ENCODE data around the gene KRT16.
"Not testable (repeated sequence)": the region's sequence is repeated elsewhere in the genome, so short reads cannot be mapped to it uniquely, and the experiment has no call there.

The KRT16 gene

GRCh38 chr17:41626914-41627295 lies 14.3 kb upstream of the KRT16 start:
- DNase-seq, result not testable (repeated sequence)

DNA sequence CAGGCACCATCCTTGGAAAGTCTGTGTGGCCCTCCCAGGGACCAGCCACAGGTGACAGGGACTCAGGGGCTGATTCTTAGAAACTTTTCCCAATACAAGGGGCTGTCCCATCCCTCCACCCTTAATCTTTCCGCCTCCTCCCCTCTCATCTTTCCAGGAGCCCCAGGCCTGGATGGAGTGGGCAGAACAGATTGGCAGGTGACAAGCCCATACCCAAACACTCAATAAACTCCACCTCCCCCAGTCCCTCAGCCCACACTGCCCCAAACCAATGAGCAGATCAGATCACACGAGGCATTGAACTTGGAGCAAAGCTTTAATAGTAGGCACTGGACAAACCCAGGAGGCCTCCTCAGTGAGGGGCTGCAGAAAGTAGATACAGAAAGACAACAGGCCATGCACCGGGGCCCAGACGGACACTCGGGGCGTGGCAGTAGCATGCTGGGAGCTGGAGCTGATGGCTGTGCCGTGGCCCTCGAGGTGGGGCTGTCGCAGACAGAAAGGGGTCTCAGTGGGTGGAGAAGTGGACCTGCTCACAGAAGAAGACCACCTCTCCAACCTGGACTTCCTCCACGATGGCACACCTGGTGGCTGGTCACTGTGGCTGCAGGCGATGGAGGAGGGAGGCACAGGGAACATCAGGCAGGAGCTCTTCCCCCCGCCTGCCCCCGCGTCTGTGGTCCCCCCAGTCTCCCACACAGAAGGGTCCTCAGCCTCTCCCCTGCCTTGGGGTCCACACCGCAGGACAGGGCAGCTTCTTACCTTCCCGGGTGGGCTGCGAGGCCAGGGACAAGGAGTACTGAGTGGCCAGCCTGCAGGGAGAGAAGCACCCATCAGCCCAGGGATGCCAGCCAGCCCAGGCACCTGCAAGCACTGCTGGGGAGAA lies 13.7 kb upstream of the KRT16 start:
- not testable (repeated sequence) for DNase-seq

GRCh38 chr17:41625602-41626001 lies 13.0 kb upstream of the KRT16 start:
- no peak for DNase-seq

DNA sequence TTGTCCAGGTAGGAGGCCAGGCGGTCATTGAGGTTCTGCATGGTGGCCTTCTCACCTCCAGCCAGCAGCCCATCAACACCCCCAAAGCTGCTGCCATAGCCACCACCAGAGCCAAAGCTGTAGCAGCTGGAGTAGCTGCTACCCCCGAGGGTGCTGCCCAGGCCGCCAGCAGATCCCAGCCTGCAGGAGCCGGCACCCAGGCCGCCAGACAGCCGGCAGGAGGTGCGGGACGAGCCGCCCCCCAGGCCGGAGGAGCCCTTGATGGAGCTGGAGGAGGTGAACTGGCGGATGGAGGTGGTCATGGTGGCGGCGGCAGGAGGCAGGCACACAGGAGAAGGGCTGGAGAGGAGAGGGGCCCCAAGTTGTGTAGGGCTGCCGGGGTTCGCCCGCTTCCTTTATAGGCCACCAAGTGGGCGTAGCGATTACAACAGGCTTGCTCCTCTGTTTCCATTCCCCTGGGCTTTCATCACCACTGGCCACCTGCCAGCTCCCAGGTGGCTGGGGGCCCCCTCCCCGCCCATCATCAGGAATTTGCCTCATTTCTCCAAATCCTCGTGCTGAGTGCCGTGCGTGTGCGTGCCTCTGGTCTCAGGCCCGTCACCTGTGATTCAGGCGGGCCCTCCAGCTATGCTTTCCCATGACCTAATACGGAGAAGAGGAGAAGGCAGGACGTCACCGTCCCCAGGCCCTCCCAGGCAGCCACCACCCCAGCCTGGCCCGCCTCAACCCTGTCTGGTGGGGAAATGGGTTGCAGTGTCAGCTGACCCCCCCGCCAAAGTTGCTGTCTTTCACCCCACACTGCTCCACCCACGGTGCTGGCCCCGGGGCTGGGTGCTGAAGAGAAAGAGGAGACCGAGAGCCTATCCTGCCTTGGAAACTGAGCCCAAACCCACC lies 11.9 kb upstream of the KRT16 start, which contains the start of gene KRT17:
Gene KRT17, minus strand, starts transcription at position 368 of the 894 bp plus-strand sequence. Its CDS starts 66 bp downstream, at position 302.
- peak; percentile 42 to 56 (median 47) for DNase-seq

DNA sequence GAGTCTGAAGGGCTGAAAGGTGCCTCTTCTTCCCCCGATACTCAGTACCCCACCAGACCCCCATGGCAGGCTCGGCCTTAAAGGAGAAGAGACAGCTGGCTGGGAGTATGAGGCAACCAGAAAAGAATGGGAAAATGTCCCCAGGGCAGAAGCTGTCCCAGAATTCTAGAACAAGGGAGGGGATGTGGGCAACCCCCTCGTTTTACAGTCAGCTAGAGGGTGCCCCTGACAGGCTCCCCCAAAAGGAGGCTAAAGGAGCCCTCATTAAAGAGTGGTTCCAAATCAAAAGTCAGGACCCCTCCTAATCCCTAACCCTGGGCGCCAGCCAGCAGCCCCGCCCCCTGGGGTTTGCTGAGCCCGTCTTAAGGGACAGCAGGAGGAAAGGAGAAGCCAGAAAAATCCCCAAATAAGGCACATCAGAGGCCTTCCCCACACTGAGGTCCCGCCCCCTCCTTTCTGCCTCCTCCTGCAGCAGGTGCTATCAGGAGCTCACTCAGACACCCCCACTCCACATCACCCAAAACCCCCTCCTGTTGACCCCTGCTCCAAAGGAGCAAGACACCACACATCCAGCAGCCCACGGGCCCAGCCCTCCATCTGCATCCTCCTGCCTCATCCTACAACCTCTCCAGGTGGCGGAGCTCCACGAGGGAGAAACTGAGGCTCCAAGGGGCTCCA lies 10.8 kb upstream of the KRT16 start:
- DNase-seq, result peak in 1 of 3 donors; percentile 47

DNA sequence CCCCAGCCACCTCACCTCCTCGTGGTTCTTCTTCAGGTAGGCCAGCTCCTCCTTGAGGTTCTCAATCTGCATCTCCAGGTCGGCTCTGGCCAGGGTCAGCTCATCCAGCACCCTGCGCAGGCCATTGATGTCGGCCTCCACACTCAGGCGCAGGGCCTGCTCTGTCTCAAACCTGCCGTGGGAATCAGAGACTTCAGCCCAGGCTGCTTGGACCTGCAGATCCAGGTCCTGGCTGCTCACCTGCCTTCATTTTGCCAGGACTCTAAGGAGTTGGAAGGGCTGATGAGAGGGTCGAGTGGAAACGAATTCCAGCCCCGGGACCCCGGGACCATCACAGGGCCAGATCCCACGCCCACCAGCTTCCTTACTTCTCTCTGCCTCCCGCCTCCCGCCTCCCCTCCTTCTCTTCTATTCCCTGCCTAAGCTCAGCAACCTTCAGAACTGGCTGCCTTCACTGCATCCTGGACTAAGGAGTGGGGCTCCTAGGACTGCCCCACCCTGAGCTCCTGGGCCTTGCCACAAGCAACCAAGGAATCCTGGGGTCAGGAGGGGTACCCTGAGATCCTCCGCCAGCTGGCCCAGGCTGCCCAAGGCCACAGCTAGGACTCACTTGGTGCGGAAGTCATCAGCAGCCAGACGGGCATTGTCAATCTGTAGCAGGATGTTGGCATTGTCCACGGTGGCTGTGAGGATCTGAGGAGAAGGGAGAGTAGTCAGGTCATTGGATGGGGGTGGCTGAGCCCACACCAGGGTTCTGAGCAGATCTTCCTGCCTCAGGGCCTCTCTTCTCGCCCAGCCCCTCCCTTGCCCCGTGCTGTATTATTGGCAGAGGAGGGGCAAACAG lies 10.0 kb upstream of the KRT16 start:
- not testable (repeated sequence) for DNase-seq

GRCh38 chr17:41621916-41622315 lies 9.3 kb upstream of the KRT16 start:
- DNase-seq, result no peak

DNA sequence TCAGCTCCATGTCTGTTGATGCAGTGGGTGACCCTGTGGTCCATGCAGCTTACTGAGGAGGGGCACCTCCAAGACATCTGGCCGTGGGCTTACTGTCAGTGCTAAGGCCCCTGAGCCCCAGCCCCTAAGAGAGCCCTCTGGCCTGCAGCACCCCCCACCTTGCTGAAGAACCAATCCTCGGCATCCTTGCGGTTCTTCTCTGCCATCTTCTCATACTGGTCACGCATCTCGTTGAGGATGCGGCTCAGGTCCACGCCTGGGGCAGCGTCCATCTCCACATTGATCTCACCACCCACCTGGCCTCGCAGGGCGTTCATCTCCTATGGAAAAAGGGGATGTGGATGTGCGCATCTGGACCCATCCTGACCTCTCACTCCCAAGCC lies 8.9 kb upstream of the KRT16 start:
- not testable (repeated sequence) for DNase-seq

DNA sequence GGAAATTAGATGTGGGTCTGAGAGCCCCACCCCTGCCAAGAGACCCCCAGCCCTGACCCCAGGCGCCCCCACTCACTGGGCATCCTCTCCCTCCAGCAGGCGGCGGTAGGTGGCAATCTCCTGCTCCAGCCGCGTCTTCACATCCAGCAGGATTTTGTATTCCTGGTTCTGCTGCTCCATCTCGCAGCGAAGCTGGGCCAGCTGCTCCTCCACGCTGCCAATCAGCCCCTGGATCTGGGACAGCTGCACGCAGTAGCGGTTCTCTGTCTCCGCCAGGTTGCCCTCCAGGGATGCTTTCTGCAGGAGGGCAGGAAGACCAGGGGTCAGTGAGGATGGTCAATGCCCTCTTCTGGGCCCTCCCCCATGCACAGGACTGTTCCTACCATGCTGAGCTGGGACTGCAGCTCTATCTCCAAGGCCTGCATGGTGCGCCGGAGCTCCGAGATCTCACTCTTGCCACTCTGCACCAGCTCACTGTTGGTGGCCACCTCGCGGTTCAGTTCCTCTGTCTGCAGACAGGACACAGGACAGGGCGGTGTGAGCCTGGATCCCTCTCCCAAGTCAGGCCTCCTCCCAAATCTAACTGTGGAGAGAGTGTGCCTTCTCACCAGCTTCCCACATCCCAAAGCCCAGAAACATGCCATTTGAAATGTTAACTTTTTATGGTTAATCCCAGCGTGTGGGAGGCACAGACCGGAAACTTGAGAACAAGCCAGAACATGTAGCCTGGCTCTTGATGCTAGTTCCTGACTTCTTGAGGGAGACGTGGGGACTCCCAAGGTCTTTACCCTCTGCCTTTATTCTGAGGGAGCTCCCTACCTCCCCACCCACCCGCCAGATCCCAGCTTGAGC lies 8.2 kb upstream of the KRT16 start:
- no peak for DNase-seq

- DNase-seq, result not testable (repeated sequence)
Observed at GRCh38 chr17:41619927-41620582, 7.5 kb upstream of the KRT16 start.

DNA sequence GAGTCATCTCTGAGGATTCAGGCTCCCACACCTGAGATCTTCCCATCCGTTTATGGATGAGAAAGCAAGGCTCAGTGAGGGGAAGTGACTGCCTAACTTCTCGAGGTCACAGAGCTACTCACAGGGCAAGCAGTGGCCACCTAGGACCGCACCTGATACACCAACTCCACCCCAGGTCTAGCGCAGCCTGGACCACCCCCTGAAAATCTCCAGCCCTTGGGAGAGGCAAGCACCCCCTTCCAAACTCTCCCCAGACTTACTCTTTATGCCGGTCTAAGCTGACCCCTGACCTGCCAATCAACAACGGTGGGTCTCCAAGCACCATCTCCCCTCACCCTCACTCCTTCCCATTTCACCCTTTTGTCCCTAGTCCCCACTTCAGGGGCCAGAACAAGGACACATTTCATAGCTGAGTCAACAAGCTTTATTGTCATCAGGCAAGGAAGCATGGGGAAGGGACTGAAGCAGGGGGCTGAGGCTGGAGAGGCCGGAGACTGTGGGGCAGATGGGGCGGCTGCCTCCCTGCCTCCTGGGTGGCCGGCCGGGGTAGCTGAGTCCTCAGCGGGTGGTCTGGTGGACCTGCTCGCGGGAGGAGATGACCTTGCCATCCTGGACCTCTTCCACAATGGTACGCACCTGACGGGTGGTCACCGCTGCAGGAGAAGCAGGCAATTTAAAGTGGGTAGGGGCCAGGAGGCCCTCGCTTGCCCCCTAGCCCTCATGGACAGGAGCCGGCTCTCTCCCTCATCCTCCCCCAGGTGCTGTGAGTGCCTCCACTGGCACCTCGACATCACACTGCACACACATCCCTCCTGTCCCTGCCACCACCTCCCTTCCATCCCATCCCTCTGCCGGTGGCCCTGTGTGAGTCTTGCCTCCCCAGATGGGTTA lies 6.7 kb upstream of the KRT16 start:
- no peak for DNase-seq

DNA sequence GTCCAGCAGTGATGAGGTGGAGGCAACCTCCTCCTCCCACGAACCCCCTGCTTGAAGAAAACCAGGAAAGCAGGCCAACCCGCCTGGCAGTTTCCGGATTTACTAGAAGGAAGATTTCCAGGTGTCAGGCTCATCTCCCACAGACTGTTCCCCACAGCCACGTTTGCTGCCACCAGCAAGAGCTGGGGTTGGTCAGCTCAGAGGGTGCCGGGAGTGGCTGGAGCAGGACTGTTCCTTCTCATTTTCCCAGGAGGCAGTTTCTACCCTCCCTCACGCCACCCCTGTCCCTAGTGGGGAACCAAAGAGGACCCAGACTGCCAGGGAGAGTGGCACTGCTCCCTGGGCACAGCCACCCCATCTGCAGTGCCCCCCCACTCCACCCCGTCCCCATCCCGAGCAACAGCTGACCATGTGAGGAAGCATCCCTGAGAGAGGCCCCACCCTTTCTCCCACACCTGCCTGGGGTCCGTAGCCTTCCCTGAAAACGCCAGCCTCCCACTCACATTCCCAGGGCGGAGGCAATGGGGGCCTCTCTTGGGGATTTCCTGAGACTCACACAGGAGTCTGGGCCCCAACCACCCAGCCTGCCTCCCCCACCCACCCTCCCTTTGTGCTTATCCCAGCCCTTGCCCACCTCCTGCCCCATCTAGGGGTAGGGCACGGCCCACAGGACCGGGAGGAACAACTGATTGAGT lies 5.9 kb upstream of the KRT16 start:
- no peak for DNase-seq

GRCh38 chr17:41617698-41618097 lies 5.1 kb upstream of the KRT16 start:
- DNase-seq, result no peak

GRCh38 chr17:41617136-41617535 lies 4.6 kb upstream of the KRT16 start:
- DNase-seq, result no peak

DNA sequence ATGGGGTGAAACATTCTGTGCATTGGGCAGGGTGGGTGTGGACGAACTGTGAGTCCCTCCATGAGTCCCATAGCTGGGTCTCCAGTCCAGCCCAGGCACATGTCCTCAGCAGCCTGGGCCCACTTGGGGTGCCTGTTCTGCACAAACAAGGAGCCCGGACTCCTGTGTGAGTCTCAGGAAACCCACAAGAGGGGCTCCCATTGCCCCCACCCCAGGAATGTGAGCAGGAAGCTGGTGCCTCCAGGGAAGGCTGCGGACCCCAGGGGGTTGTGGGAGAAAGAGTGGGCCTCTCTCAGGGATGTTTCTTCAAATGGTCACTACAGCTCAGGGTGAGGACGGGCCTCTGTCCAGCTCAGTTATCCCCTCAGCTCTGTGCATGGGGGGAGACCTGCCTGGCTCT lies 3.9 kb upstream of the KRT16 start:
- DNase-seq, result not testable (repeated sequence)

- no peak for DNase-seq
Observed at GRCh38 chr17:41615454-41615853, 2.9 kb upstream of the KRT16 start.

DNA sequence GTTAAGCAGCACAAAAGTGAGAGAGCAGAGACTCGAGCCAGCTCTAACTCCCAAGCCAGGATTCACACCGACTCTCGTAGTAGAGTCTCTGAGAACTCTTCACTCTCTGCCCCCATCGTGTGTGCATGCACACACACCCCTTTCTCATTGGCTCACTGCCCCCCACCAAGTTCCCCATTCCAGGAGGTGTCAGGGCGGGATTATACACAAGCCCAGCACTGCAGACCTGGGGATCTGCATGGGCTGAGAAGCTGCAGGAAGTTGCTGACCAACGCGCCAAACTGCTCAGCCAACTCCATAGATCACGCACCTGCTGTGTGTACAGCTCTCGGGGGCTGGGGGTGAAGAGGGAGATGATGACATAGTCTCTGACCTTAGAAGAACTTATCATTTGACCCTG lies 2.2 kb upstream of the KRT16 start:
- not testable (repeated sequence) for DNase-seq

GRCh38 chr17:41614098-41614497 lies 1.5 kb upstream of the KRT16 start:
- DNase-seq, result no peak

Measured in suppressor macrophage treated with lipopolysaccharide for 1 hour (primary cell).